Measurements from ENCODE around the gene HEBP2.

The HEBP2 gene

DNA sequence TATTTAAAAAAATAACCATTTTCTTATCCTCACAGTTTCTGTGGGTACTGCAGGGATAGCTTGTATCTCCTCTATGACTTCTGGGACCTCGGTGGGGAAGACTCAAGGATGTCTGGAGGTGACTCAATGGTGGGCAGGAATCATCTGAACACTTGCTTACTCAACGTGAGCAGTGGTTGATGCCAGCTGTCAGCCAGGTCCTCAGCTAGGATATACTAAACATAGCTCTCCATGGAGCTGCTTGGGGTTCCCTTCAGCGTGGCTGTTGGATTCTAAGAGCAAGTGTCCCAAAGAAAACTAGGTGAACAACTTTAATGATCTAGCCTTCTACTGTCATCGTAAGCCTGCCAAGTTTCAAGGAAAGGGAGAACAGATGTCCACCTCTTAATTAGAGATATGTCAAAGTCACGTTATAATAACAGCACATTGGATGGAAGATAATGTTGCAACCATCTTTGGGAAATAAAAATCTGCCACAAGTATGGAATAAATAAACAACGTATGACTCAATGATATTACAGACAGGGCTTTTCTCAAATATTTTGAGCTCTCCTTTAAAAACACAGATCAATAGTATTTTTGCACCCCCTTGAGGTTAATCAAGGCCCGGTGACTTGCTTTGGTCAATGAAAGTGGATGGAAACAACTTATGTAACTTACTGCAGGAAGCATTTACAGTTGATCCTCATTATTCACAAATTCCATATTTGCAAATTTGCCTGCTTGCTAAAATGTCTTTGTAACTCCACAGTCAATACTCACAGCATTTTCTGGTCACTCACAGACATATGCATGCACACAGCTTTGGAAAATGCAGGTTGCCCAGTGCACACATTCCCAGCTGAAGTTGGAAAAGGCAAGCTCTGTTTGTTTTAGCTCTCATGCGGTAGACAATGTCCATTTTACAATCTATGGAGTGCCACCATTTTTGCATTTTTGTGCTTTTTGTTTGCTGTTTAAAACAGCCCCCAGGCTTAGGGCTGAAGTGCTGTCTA lies 6.6 kb upstream of the HEBP2 start:
- no peak for DNase-seq

DNA sequence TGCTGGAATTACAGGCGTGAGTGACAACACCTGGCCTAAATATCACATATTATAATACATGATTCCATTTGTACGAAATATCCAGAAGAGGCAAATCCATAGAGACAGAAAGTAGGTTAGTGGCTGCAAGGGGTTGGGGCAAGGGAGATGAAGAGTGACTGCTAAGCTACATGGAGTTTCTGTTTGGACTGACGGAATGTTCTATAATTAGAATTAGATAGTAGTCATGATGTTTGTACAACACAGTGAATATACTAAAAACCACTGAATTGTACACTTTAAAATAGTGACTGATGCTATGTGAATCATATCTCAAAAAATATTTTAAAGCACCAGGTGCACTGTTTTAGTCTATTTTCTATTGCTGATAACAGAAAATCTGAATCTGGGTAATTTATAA lies 3.7 kb upstream of the HEBP2 start:
- DNase-seq: no peak

DNA sequence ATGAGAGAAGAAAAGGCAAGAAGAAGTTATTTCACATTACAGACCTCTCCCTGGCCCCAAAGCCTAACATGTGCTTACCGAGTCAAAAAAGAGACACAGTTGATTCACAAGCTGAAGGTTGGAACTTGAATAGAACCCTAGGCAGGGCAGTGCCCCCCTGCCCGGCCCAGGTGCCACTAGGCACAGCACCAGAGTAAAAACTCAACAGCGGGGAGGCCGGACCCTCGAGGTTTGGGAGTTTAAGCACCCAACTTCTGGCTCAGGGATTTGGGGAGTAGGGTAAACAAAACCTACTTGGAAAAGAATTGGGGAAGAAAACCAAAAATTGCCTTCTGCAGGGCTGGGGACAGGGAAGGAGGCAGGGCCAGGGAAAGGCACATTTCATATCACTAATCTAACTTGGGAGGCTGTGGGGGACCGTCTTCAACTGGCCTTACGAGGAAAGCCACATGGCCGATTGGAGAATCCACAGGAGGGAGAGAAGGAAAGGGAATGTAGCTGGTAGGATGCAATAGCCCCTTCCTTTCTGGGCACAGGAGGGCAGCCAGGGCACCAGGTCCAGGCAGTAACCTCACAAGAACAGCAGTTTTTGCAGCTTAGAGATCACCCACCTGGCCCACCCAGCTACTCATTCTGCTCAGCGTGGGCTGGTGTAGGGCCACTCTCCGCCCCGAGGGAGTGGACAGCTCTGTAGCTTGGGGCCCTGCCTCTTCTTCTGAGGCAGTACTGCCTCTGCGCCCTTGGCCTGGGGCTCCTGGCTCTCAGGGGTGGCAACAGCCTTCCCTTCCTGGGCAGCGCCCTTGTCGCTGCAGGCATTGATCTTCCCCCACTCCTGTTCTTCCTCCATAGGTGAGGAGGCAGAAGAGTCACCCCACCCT lies 1.8 kb upstream of the HEBP2 start:
- DNase-seq: no peak

- no peak for DNase-seq
Observed at GRCh38 chr6:138402838-138403187, 1.2 kb upstream of the HEBP2 start.

DNA sequence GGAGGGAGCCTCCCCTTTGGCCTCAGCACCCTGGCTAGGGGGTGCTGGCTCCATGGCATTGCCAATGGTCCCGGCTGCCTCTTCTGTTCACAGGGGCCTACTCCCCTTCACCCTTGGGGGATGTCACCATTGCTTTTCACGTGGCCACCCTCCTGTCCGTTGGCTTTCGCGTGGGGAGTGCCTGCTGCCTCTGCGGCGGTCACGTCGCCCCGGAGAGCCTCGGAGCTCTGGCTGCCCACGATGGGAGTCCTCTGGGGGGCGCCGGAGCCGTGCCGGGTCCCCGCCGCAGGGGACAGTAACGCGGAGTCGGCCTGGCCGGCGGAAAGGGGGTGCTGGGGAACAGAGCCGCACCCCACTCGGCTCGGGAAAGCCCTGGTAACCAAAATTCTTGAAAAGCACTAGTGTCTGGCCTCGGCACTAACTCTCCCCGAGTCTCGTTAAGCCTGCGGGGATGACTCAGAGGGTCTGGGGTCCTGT lies 661 bp upstream of the HEBP2 start:
- DNase-seq: peak in 20 of 51 donors; percentile 3 to 46 (median 24)

DNA sequence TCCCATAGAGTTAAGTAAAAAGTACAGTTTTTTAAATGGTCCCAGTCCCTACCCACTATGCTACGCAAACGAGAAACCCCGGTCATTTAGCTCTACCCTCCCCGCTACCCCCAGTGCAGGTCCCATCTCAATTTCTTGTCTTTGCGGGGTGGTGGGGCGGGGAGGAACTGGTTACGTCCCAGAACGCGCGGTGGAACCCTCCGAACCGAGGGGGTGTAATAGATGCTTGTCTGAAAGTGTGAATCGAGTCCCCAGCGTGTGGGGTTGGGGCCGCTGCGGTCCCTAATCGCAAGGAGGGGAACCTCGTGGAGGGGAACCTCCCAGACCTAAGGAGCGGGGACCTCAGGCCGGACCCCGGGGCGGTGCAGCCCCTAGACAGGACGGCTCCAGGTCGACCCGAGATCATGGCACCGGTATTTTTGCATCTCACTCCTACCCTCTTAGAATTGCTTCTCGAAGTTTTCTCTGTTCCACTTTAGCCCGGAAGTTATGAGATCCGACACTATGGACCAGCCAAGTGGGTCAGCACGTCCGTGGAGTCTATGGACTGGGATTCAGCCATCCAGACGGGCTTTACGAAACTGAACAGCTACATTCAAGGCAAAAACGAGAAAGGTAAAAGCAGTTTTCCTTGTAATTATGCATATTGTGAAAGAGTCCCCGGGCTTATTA lies 779 bp downstream of the HEBP2 start:
- DNase-seq: peak in 13 of 51 donors; percentile 6 to 52 (median 31)

DNA sequence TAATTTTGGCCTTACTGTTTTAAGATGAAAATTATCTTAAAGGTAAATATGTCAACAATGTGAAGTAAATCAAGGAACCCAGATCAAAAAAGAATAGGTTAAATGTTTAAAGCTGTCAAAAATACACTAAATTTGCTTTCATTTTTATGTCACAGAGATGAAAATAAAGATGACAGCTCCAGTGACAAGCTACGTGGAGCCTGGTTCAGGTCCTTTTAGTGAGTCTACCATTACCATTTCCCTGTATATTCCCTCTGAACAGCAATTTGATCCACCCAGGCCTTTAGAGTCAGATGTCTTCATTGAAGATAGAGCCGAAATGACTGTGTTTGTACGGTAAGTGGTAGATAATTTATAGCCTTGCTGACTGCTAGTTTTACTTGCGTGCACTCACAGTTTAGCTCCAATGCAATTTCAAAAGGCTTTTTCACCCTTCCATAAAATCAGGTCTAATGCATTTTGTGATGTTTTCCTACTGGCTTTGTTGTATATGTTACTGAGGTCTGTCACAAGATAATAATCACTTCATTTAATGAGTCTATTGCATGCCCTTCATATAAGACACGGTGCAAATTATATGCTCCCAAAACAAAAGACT lies 1.9 kb downstream of the HEBP2 start:
- DNase-seq: no peak

DNA sequence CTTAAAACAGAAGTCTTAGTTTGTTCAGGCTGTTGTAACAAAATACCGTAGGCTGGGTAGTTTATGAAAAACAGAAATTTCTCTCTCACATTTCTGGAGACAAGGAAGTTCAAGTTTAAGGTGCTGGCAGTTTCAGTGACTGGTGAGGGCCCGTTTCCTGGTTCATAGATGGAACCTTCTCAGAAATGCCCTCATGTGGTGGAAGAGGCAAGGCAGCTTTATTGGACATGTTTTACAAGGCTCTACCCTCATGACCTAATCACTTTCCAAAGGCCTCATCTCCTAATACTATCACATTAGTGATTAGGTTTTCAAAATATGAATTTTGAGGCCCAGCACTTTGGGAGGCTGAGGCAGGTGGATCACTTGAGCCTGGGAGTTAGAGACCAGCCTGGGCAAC lies 2.4 kb downstream of the HEBP2 start:
- no peak for DNase-seq

- no peak for DNase-seq
Observed at GRCh38 chr6:138410048-138410735, 6.2 kb downstream of the HEBP2 start.

- no peak for DNase-seq
Observed at GRCh38 chr6:138410972-138411880, 7.2 kb downstream of the HEBP2 start.

GRCh38 chr6:138415125-138415524 lies 11.1 kb downstream of the HEBP2 start:
- peak in 2 of 51 donors; percentile 7 to 73 for DNase-seq

DNA sequence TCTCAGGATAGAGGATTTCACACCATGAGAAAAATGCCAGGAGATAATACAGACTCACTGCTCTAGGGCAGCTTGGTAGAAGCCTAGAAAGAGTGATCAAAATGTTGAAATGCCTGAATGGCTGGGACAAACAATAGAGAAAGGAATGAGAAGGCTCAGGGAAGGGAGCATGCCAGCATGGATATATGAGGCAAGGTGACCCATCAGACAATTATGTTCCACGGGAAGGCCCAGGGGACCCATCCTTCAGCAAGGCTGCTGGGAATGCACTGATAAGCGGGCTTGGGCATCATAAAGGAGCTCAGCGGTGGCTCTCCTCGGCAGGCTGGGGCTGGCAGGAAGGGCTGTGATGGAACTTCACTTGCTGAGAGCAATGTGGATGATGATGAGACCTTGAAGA lies 12.2 kb downstream of the HEBP2 start:
- no peak for DNase-seq

- DNase-seq: no peak
Observed at GRCh38 chr6:138417493-138418117, 13.6 kb downstream of the HEBP2 start.

GRCh38 chr6:138418118-138418742 lies 14.2 kb downstream of the HEBP2 start:
- no peak for DNase-seq

DNA sequence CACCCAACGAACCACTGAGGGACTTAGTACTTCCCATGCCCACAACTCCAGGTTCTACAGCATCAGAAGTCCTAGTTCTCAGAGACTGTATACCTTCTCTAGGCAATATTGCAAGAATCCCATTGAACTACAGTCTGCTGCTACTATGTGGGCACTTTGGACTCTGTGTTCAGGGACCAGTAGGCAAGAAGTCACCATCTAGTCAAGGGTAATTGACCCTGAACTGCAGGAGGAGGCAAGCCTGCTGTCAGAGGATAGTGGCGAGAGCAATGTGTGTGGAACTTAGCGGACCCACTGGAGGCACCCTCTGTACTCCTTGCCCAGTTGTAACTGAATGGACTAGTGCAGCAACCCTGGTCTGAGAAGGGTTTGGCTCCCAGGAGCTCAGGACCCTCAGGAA lies 15.7 kb downstream of the HEBP2 start:
- DNase-seq: no peak

DNA sequence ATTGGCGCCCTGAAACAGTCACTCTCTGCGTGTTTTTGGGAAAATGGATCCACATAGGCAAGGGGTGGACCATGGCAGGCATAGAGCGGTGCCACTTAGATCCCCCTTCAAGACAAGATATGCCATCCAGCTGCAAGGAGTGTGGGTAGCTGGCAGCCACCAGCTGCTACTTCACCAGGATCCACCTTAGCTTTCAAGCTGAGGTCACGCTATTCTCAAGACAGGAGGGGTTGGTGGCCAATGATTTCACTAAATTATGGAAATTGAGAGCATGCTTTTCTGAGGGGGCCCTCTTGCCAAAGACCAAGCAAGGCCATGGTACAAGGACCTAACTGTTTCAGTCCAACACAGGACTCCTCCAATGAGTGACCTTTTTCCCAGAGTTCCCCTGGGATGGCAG lies 16.3 kb downstream of the HEBP2 start:
- no peak for DNase-seq

DNA sequence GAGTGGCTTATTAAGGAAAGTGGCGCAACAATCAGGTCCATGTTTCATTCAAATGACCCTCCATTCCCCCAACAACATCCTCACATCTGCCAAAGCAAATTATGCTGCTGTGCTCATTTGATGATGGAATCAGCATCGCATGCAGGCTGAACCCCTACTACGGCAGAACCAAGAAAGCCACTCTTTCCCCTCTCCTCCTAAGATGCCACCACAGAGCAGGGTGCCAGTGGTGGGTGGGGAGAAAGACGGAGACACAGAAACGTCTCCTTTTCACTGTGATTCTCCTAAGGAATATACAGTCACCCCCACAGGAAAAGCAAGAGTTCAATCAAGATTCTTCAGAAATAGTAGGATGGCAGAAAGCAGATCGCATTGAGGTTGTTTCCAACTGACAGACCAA lies 17.1 kb downstream of the HEBP2 start:
- DNase-seq: no peak

DNA sequence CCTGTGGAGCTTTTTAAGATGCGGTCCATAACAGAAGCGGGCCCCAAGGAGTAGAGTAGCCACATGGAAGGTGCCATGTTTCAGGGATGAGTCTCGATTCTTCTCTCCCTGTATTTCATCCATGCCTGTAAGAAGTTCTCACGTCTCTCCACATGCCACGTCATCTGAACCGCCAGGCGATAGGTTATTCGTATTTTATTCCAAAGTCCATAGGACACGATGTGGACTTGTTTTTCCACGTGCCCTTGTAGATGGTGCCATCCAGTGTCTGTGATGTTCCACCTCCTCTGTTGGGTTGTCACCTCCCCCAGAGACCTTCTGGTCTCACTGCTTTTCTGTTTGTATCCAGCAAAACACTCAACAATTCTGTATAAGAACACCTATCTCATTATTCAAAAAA lies 17.6 kb downstream of the HEBP2 start:
- DNase-seq: no peak

- DNase-seq: no peak
Observed at GRCh38 chr6:138422861-138423260, 18.8 kb downstream of the HEBP2 start.

All from hypothalamus (tissue), 51 donors.